Choroid plexus epithelial cell (primary cell): ENCODE results near the gene ANO1.

ENCODE experiments used
- DNase-seq: peaks from one replicate; pipeline ENCODE4 v3.0.0-alpha.2; 2010; ENCODE audit warnings: low read depth
- H3K4me3 ChIP-seq: 2 replicates; pipeline ENCODE4 v1.5.1; 2011; ENCODE audit warnings: low read depth, mild to moderate bottlenecking, control low read depth, low read length, moderate library complexity
- TF ChIP-seq, protein P1 (sequence below): conservative IDR thresholded peaks from 2 replicates; pipeline ENCODE4 v1.5.1; 2011; ENCODE audit warnings: low read depth, mild to moderate bottlenecking, control low read depth, inconsistent platforms, low read length, moderate library complexity

The ANO1 gene

DNA sequence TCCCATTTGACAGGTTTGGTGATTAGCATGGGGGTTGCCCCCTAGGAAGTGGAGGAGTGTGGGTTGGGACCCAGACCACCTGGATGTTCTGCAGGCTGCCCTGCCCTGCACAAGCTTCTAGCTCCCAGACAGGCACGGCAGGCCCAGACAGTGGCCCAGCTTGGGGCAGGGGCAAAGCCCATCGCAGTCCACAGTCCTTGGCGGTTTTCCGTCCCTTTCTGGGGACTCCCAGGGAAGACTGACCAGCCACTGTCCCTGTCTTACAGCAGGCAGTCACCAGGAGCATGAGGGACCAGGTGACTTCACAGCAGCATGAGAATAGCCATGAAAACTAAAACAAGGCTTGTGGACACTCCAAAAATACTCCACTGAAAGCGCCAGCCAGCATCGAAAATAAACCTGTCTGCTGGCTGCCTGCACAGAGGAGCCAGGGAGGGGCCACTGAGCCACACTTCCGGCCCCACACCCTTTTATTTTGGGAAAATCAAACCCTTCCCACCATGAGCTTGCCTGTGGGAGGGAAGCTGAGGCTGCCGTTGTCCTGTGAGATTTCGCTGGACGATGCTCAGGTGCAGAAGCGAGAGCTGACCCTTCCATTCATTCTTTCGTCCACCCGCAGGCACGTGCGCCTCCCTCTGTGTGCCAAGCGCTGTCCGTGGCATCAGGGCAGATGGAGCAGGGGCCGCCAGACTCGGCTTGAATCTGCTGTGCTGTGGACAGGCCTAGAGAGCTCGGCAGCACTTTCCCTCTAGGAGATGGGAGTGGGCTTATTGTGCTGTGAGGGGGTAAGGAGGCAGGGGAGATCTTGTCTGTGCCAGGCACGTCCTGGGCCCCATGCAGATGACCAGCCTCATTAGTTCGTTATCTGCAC is 153.0 kb downstream of the ANO1 start:
- TF ChIP-seq, protein P1, sequence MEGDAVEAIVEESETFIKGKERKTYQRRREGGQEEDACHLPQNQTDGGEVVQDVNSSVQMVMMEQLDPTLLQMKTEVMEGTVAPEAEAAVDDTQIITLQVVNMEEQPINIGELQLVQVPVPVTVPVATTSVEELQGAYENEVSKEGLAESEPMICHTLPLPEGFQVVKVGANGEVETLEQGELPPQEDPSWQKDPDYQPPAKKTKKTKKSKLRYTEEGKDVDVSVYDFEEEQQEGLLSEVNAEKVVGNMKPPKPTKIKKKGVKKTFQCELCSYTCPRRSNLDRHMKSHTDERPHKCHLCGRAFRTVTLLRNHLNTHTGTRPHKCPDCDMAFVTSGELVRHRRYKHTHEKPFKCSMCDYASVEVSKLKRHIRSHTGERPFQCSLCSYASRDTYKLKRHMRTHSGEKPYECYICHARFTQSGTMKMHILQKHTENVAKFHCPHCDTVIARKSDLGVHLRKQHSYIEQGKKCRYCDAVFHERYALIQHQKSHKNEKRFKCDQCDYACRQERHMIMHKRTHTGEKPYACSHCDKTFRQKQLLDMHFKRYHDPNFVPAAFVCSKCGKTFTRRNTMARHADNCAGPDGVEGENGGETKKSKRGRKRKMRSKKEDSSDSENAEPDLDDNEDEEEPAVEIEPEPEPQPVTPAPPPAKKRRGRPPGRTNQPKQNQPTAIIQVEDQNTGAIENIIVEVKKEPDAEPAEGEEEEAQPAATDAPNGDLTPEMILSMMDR, result no peak
- no peak for DNase-seq
- H3K4me3 ChIP-seq, result no peak overlapping the region

DNA sequence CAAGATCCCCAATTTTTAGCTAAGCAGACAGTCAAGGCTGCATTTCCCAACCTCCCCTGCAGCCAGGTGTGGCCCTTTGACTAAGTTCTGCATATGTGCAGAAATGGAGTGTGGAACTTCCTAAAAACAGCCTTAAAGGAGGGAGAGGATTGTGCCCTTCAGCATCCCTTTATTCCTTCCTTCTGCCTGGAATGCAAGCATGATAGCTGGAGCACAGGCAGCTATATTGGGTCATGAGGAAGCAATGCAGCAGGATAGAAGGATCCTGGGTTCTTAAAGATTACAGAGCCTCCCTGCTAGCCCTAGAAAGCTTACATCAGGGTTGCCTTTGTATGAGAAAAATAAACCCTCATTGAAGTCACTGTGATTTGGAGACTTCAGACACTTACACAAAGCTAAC is 154.9 kb downstream of the ANO1 start:
- H3K4me3 ChIP-seq, result no peak overlapping the region
- no peak for DNase-seq
- TF ChIP-seq, protein P1, result no peak

DNA sequence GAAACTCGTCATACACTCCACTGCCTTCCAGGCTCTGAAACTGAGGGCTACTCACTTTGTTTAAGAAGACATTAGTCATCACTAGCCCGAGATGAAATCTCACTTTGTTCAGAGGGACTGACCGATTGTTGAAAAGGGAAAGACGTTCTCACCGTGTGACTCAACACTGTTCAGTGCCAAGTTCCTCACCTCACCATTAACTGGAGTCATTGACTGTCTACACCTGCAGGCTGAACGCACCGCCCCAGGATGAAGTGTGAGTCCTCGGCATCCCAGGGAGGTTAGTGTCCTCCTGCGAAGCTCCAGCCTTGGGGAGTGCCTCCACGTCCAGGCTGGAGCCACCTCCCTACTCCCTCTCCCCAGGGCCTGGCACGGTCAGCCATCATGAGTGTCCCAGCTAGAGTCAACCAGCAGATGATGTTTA is 155.4 kb downstream of the ANO1 start:
- TF ChIP-seq, protein P1, result no peak
- peak; percentile 82 for DNase-seq
- H3K4me3 ChIP-seq, result no peak overlapping the region

DNA sequence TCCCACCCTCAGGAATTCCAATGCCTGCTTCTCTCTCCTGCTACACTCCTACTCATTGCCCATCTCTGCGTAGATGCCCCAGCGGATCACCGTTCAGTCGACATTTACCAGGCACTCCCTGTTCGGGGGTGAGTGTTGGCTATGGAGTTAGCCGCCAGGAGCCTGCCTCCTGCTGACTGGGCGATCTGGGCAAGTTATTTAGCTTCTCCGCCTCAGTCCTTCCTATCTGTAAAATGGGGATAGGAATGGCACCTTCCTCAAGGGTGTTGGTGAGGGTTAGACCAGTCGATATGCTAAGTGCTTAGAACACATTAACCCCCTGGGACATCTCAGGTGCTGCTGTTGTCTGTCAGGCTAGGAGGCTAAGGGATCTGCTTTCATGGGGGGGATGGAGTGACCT is 155.8 kb downstream of the ANO1 start:
- TF ChIP-seq, protein P1, result no peak
- no peak overlapping the region for H3K4me3 ChIP-seq
- DNase-seq, result no peak
